GM18502 (cell line): ENCODE measurements around the gene N4BP3.

Experiments
- ATAC-seq: cut with Tn5 transposase; IDR thresholded peaks from one replicate; pipeline ENCODE4 v1.9.1; 2021; ENCODE audit warnings: mild to moderate bottlenecking; ENCODE audit not compliant: unreplicated experiment, poor library complexity

Gene N4BP3

DNA sequence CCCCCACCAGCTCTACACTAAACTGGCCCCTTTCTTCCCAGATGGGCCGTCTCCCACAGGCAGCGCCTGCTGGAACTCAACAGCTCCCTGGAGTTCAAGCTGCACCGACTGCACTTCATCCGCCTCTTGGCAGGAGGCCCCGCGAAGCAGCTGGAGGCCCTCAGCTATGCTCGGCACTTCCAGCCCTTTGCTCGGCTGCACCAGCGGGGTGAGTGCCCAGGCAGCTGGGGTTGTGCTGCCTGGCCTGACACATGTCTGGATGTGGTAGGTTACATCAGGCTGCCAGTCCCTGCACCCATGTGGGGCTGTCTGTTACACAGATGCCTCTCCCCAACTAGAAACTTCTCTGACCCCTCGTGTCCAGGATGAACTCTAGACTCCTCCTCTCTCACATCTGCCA is 30.6 kb downstream of the N4BP3 start:
- ATAC-seq, result no peak

- no peak for ATAC-seq
These were observed 32.9 kb downstream of the N4BP3 start for GRCh38 chr5:178145965-178146820.

GRCh38 chr5:178147406-178147805 is 34.1 kb downstream of the N4BP3 start:
- ATAC-seq, result no peak

DNA sequence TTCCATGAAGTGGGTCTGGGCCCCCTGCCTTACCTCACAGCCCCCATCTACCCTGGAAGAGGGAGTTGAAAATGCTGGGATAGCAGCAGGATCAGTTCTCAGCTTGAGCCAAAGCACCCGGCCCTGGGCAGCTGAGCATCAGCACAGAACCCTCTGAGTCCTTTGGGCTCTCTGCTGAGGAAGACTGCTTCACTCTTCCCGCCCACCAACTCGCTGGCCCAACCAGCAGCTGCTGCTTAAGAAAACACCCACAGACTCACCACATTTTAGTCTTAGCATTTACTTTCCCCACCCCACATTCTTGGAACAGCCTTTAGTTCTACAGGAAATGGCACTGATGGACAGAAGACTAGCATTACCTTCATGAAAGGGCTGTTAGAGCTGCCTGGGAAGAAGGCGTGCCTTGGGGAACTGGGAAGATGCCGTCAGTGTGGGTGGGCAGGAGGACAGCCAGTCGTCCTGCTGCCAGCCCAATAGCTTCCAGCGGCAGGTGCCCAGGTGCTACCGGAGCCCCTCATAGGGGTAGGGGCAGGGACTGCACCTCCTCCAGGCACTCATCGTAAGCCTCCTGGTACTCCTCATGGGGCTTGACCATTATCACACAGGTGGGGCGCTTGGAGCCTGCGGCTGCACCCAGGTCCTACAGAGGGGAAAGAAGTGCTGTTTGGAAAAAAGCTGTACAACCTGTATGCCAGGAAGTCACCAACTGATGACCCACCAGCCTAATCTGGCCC is 36.0 kb downstream of the N4BP3 start:
- ATAC-seq, result no peak

DNA sequence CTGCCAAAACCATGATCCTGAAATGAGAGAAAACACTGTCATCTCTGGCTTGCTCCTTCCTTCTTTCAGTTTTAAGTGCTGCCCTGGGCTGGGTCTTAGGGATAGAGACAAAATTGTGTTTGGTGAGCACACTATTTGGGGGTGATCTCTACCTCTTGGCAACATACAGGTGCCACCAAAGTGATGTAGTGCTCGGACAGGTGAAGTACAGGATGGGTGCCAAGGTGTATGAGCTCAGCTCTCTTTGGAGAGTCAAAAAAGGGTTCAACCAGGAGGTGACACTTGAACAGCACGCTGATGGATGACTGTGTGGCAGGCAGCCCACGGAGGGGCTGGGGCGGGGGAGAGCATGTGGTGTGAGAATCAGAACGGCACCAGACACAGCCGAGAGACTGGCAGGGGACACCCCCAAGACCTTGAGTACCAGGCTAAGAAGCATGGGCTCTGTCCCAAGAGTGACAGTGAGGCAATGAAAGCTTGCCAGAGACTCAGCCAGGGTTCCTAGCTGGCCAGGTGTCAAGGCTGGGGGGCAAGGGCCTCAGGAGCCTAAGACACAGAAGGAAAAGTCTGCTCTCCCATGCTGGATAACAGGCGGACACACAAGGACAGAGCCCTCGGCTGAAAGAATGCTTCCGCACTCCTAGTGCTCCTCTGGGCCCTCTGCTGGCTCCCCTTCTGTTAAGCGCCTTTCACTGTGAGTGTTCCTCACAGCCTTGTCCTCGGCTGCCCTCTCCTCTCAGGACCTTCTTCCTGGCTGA is 37.8 kb downstream of the N4BP3 start:
- no peak for ATAC-seq

- ATAC-seq, result no peak
These were observed 39.4 kb downstream of the N4BP3 start for GRCh38 chr5:178152491-178153444.

DNA sequence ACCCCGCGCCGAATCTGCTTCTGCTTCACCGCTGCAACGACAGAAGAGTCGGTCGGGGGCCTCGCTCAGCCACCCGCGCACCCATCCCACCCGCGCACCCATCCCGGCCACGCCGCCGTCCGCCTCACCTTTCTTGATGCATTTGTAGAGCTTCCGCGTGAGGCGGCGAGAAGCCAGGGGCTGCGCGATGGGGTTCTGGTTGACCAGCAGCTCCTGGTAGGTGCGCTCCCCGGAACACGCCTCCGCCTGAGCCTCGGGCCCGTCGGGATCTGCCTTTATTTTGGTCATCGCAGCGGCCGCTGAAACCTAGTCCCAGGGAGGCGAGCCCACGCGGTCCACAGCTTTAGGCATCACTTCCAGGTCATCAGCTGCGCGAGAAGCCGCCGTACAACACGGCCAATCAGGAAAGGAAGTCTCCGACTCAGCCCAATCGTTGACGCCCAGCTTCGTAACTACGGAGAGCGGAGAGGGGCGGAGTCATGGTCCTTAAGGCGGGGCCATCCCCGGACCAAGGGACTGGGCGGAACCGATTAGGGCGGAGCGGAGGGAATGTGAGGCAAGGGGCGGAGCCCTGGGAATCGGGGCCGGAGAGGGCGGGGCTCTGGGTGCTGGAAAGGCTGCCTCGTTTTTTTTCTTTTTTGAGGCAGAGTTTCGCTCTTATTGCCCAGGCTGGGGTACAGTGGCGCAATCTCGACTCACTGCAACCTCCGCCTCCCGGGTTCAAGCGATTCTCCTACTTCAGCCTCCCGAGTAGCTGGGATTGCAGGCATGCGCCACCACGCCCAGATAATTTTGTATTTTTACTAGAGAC is 40.4 kb downstream of the N4BP3 start, which contains the start of gene NHP2:
Gene NHP2, minus strand, starts transcription at position 356 of the 811 bp plus-strand sequence. Its CDS starts 68 bp downstream, at position 288.
- peak; percentile 98 for ATAC-seq

DNA sequence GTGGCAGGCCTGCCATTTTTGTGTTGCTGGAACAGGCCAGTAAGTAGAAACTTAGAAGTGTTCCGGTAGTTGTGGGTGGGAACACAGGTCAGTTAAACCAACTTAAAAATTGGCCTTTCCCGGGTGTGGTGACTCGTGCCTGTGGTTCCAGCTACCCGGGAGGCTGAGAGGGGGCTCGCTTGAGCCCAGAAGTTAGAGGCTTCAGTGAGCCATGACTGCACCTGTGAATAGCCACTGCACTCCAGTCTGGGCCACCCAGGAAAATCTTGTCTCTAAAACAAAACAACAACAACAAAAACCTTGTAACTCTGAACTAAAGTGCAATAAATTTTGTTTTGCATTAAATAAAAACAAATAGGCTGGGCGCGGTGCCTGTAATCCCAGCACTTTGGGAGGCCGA is 41.7 kb downstream of the N4BP3 start:
- ATAC-seq, result no peak

DNA sequence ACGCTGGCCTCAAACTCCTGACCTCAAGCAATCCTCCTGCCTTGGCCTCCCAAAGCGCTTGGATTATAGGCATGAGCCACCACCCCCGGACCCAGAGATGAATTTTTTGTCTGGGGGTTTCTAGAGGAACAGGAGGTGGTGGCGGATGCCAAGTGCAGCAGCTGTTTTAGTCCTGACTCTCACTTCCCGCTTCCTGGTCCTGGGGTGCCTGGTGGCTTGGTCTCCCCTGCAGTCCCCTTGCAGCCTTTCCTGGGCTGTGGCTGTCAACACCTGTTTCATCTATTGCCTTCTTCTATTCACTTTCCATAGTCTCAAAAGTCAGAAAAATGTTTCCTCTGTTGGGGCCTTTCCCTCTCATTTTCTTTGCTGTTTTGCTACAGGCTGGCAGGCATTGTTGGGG is 46.8 kb downstream of the N4BP3 start:
- no peak for ATAC-seq

- ATAC-seq, result no peak
These were observed 49.1 kb downstream of the N4BP3 start for GRCh38 chr5:178162481-178162880.

DNA sequence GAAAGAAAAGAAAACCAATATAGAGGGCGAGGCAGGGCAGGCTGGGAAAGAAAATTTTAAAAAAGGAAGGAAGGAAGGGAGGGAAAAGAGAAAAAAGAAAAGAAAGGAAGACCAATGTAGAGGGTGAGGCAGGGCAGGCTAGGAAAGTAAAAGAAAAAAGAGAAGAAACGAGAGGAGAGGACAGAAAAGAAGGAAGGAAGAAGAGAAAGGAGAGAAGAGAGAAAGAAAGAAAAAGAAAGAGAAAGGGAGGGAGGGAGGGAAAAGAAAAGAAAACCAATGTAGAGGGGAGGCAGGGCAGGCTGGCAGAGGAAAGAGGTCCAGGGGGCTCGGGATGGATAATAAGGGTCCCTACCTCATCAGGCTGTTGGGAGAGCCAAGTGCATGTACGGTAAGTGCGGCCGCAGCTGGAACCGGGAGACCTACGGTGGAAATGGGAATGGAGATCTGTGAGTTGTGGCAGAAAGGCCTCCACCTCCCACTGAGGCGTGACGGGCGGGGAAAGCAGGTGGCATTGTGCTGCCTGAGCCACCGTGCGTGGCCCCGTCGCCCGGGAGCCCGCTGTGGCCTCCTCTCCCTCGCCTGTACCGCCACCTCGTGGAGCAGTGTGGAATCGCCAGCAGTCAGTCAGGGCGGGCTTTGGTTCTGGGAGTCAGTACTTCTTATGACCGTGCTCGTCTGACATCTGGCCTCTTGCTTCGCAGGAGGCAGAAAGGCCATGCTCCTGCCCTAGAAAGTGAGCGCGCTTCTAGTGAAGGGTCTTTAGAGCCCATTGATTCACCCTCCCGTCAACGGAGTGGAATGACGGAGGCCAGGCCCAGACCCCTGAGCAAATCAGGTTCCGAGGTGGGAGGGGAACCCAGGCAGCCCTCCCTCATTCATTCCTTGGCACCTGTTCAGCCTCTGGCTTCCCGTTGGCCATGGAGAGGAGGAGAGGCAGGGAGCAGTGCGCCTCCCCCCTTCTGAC is 50.7 kb downstream of the N4BP3 start:
- peak; percentile 91 for ATAC-seq

DNA sequence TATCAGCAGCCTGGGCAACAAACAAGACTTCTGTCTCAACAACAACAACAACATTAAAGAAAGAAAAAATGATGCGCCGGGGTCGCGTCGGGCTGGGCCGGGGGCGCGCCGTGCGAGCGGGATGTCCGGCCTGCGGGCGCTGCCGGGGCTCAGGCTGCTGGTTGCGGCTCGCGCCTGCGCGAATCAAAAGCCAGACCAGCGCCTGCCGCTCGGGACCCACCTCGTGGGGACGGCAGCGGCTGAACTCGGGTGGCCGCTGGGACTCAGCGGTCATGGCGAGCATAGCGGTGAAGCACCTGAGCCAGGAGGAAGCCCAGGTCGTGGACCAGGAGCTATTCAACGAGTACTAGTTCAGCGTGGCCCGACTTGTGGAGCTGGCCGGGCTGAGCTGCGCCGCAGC is 52.2 kb downstream of the N4BP3 start:
- ATAC-seq, result no peak

GRCh38 chr5:178170455-178170854 is 57.1 kb downstream of the N4BP3 start:
- ATAC-seq, result no peak

DNA sequence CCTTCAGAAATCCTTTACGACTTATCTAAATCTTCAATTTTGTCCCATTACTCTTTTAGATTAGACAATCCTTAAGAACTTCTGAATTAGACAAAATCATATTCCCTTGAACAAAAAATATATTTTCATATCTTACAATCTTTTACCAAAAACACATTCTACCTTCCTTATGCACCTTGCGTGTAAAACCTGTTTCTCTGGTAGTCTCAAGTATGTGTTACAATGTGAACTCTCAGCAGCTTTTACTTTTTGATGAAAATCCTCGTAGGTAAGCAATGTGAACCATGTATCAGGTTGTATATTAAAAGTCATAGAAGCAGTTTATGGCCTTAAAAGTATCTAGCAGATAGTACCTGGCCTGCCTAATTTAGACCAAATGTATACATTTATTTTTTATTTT is 61.1 kb downstream of the N4BP3 start:
- no peak for ATAC-seq
